C4-2B (cell line): ENCODE data around the gene VIT.

Source experiments
- H3K27ac ChIP-seq: fragments of 450-650 bp; 2 replicates; pipeline ENCODE4 v1.5.1; 2017
- ZFX ChIP-seq: fragments of 450-650 bp; IDR thresholded peaks from 2 replicates; pipeline ENCODE4 v1.6.1; 2017
- TF ChIP-seq, protein P1 (sequence below): fragments of 450-650 bp; conservative IDR thresholded peaks from 2 replicates; pipeline ENCODE4 v1.5.1; 2017; ENCODE audit warnings: mild to moderate bottlenecking

Gene VIT

DNA sequence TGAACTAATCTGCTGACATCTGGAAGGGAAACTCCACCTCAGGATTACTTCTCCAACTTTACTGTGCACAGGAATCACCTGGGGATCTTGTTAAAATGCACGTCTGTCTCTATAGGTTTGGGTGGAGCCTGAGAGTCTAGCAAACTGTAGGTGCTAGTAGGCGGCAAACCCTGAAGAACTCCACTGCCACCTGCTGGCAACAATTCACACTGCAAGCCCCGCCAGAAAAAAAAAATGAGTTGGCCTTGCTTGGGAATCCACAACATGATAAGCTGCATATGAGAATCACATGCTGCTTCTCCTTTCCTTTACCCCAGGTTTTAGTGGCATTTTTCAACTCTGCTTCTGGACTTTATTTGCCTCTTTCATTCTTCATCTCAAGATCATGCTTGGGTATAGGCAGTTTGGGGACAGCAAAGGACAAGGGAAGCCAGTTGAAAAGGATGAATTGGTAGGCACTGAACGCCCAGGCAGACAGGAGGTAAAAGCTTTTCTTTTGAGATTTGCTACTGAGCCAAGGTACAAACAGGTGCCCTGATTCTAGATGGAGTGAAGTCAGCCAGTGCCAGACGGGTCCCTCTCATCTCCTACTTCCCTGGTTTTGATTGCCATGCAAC, 88.8 kb downstream of the VIT start:
- TF ChIP-seq, protein P1, sequence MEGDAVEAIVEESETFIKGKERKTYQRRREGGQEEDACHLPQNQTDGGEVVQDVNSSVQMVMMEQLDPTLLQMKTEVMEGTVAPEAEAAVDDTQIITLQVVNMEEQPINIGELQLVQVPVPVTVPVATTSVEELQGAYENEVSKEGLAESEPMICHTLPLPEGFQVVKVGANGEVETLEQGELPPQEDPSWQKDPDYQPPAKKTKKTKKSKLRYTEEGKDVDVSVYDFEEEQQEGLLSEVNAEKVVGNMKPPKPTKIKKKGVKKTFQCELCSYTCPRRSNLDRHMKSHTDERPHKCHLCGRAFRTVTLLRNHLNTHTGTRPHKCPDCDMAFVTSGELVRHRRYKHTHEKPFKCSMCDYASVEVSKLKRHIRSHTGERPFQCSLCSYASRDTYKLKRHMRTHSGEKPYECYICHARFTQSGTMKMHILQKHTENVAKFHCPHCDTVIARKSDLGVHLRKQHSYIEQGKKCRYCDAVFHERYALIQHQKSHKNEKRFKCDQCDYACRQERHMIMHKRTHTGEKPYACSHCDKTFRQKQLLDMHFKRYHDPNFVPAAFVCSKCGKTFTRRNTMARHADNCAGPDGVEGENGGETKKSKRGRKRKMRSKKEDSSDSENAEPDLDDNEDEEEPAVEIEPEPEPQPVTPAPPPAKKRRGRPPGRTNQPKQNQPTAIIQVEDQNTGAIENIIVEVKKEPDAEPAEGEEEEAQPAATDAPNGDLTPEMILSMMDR, result peak; percentile 96
- no peak for TF ChIP-seq ZFX
- no peak overlapping the region for H3K27ac ChIP-seq

DNA sequence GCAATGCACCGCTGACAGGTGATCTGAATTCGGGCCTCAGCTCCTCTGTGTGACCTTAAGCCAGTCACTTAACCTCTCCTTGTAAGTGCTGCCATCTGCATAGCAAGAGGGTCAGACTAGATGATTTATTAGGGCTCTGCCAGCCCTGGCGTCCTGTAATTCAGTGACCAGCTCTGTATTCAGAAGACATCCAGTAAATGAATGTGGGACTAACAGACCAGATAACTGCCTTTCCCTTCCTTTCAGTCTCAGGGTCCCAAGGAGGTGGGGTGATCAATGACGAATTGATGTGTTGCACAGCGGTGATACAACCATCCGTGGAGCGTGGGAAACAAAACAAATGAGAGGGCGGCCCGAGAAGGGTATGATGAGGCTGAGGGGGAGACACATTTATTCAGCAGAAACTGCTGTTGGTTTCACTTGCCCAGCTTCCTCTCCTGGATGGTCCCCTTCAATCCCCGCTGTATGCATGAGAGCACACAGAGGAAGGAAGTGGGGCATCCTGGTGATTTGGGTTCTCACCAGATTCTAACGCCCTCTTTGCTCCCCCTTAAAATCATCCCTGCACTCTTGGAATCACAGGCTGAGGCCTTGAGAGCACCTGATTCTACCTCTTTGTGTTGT, 92.8 kb downstream of the VIT start:
- no peak overlapping the region for H3K27ac ChIP-seq
- TF ChIP-seq ZFX, result no peak
- TF ChIP-seq, protein P1, result no peak

DNA sequence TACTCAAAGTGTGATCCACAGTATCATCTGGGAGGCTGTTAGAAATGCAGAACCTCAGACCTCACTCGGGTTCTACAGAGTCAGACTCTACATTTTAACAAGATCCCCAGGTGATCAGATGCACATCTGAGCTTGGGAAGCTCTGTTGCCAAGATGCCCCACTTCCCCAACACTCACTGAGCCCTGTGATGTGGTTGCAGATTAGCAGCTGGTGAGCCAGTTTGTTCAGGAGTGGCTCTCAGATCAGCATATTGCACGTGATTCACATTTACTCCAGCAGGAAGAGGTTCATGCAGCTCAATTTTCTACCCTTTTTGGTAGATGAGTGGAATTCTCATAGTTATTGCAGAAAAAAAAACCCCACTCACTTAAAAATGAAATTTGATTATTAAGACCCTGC, 96.4 kb downstream of the VIT start:
- no peak for TF ChIP-seq ZFX
- TF ChIP-seq, protein P1, result no peak
- no peak overlapping the region for H3K27ac ChIP-seq

DNA sequence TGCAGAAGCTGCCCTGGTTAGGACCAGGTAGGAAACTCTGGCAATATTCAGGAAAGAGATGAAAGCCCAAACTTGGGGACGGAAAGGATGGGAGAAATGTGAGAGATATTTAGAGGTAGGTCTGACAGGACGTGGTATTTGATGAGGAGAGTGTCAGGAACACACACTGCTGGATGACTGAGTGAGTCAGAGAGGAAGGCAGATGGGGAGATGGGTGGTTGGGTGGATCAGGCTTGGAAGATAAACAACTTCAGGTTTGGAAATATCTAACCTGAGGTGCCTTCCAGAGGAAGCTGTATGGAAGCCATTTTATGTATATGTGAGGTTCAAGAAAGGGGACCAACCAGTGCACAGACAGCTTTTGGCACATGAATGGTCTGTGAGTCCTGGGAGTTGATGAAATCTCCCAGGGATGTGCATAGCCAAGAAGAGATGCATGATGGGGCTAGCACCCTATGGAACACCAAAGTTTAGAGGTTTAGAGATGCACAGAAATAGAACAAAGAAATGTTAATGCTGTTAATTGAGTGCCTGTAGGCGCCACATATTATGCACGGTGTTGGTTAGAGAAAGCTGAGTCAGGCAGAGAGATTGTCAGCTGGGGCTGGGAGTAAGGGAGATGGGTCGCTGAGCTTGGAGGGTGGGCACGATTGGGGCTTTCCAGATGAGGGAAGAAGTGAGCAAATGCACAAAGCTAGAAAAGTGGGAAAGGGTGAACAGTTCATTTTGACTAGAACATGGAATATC, 101.0 kb downstream of the VIT start:
- TF ChIP-seq, protein P1, result no peak
- no peak for TF ChIP-seq ZFX
- H3K27ac ChIP-seq, result no peak overlapping the region

DNA sequence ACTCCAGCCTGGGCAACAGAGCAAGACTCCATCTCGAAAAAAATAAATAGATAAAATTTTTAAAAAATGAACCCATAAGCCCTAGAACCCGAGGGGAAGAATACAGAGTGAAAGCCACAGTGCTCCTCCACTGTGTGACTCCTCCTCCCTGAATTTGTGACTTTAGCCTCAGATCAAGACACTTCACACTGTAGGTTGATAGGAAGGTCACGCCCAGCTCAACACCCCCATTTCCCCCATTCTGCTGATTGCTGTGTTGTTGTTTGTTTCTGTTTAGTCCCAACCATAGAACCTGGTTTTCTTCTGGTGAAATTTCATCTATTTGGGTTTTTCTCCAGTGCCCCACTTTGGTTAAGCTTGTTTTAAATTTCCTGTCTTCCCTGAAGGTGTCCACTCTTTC, 102.2 kb downstream of the VIT start:
- no peak for TF ChIP-seq ZFX
- TF ChIP-seq, protein P1, result no peak
- no peak overlapping the region for H3K27ac ChIP-seq

DNA sequence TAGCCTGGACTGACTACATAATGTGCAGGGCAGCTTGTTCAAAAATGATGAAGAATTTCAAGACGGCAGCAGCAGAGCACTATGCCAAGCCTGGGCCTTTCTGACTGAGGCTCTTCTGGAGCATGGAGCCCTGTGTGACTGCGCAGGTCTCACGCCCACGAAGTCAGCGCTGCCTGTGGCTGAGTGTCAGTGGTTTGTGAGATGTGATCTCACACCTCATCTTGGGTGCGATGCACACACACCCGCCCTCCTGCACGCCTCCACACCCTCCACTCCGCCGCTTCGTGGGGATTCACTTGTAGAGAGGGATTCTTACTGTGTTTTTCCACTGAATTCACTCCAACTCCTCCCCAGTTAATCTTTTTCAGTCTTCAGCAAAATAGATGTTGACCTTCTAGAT, 103.9 kb downstream of the VIT start:
- TF ChIP-seq, protein P1, result no peak
- TF ChIP-seq ZFX, result no peak
- no peak overlapping the region for H3K27ac ChIP-seq

DNA sequence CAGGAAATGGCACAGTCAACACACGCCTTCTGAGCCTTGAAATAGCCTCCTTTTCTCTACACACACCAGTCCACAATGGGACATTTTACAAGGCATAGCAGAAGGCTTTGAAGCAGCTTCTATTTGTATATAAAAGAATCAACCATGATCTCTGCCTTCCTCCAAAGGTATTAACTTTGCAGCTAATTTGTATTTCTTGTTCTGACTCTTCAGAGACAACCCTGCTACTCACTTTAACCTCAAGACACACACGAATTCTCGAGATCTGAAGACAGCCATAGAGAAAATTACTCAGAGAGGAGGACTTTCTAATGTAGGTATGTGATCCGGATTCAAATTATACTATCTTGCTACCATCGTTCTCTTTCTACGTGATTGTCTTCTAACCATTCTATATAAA, 104.6 kb downstream of the VIT start:
- H3K27ac ChIP-seq, result no peak overlapping the region
- no peak for TF ChIP-seq ZFX
- TF ChIP-seq, protein P1, result no peak
